Islet precursor cell (in vitro differentiated cells): ENCODE measurements around the gene PDIA2.
A peak's percentile ranks its signal among the peaks of the same experiment; 100 is the strongest.
"Not testable (repeated sequence)": the region's sequence is repeated elsewhere in the genome, so short reads cannot be mapped to it uniquely, and the experiment has no call there.

Source experiments
- DNase-seq: peaks from one replicate; pipeline ENCODE4 v3.0.0-alpha.2; 2018

PDIA2 gene

GRCh38 chr16:283033-283805 is at the start of gene PDIA2:
TSS of gene PDIA2 (plus strand) at chr16:283164. CDS start at chr16:283170, 6 bp downstream.
- DNase-seq: no peak

GRCh38 chr16:234468-235305 is 48.3 kb upstream of the PDIA2 start, which contains the start of gene FAM234A:
TSS of gene FAM234A (plus strand) at chr16:234821. CDS start at chr16:254414, 19,593 bp downstream.
- DNase-seq: peak; percentile 96

GRCh38 chr16:239948-240277 is 43.1 kb upstream of the PDIA2 start:
- DNase-seq: no peak

GRCh38 chr16:240559-240958 is 42.4 kb upstream of the PDIA2 start:
- no peak for DNase-seq

GRCh38 chr16:242281-242680 is 40.7 kb upstream of the PDIA2 start:
- no peak for DNase-seq

- DNase-seq: no peak
Observed at GRCh38 chr16:243348-243747, 39.6 kb upstream of the PDIA2 start.

- no peak for DNase-seq
Observed at GRCh38 chr16:245105-245504, 37.9 kb upstream of the PDIA2 start.

- no peak for DNase-seq
Observed at GRCh38 chr16:247027-247426, 35.9 kb upstream of the PDIA2 start.

GRCh38 chr16:249431-249830 is 33.5 kb upstream of the PDIA2 start:
- DNase-seq: no peak

- no peak for DNase-seq
Observed at GRCh38 chr16:252366-253337, 30.3 kb upstream of the PDIA2 start.

GRCh38 chr16:253833-254232 is 29.1 kb upstream of the PDIA2 start:
- no peak for DNase-seq

- DNase-seq: no peak
Observed at GRCh38 chr16:254461-254860, 28.5 kb upstream of the PDIA2 start.

- no peak for DNase-seq
Observed at GRCh38 chr16:255183-255582, 27.8 kb upstream of the PDIA2 start.

GRCh38 chr16:258091-258490 is 24.9 kb upstream of the PDIA2 start:
- DNase-seq: not testable (repeated sequence)

GRCh38 chr16:259226-259625 is 23.7 kb upstream of the PDIA2 start:
- no peak for DNase-seq

- peak; percentile 47 for DNase-seq
Observed at GRCh38 chr16:259814-260253, 23.1 kb upstream of the PDIA2 start.

GRCh38 chr16:260326-260725 is 22.6 kb upstream of the PDIA2 start:
- DNase-seq: no peak

GRCh38 chr16:261031-261691 is 21.8 kb upstream of the PDIA2 start:
- DNase-seq: no peak

- DNase-seq: peak; percentile 49
Observed at GRCh38 chr16:262121-262745, 20.7 kb upstream of the PDIA2 start.

GRCh38 chr16:263182-263774 is 19.7 kb upstream of the PDIA2 start:
- no peak for DNase-seq

GRCh38 chr16:263944-264343 is 19.0 kb upstream of the PDIA2 start:
- DNase-seq: no peak
